Urinary bladder (tissue), 4 donors: Measurements from ENCODE around the gene KANK4. TPM values are rescaled to one million over a fixed set of nuclear protein-coding genes. Genes with fewer than 3 reads are reported as not detected.

Source experiments
- DNase-seq: peaks from one replicate; pipeline ENCODE4 v3.0.0-alpha.2; 2015; ENCODE audit errors: extremely low spot score
- H3K27ac ChIP-seq: one replicate; pipeline ENCODE4 v1.5.1; 2013; ENCODE audit warnings: low read depth, mild to moderate bottlenecking, moderate library complexity
- H3K36me3 ChIP-seq: one replicate; pipeline ENCODE4 v1.6.1; 2013; ENCODE audit warnings: mild to moderate bottlenecking, moderate library complexity; ENCODE audit not compliant: insufficient read depth
- H3K4me1 ChIP-seq: one replicate; pipeline ENCODE4 v1.6.1; 2013; ENCODE audit warnings: mild to moderate bottlenecking, moderate library complexity; ENCODE audit not compliant: insufficient read depth
- H3K4me3 ChIP-seq: one replicate; pipeline ENCODE4 v1.5.1; 2013; ENCODE audit warnings: low read depth, low read length
- WGBS: extraction: QIAGEN DNeasy Blood & Tissue Kit; methylation state at CpG from one replicate; pipeline ENCODE4 v1.1.7; 2013; 5-methylcytosine and 5-hydroxymethylcytosine counted together
- polyA plus RNA-seq: library from polyadenylated mRNA; stranded (reverse); fragments of 200-250 nt; gene quantifications from one replicate; pipeline ENCODE4 v1.2.3, GENCODE V29; 2013
- total RNA-seq: library from RNA; depleted of rRNA; stranded (reverse); fragments of >200 nt; gene quantifications from one replicate; pipeline ENCODE4 v1.2.3, GENCODE V29; 2014
- donor health status: healthy with polysubstance abuse.
- donor health status: healthy.

KANK4 gene
- total and polyA plus RNA-seq, 2 donors = 0.57 to 6.2 TPM

DNA sequence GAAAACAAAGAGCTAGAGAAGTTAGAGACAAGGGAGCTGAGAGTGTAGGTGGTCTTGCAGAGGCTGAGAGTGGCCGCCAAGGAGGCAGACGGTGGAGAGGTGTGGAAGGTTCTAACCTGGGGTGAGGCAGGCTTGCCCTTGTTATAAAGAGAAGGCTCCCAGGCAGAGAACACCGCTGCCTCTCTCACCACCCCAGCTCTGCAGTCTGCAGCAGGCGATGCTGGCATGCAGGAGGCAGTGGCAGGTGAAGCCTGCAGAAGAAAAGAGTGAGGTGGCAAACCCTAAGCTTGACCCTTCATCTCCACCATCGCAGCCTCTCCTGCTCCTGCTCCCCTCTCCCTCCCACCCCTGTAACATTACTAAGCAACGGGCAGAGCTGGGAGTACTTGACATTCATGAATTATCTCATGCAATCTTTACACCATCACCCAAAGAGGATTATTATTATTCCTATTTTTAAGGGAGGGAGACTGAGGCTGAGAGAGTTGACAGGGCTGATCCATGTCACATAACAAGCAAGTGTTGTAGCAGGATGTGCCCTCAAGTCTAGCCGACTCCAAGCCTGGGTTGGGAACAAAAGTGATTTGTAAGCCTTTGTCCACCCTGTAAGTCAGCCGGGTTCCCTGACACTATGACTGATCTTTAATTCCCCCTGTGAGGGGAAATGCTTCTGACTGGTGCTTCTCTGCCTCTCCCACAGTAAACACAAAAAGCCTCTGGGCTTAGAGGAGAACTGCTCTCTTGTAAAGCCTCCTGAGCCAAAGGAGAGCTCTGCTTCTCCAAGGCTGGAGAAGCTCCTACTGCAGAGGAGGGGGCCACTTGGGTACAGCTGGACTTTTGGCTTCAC is 36.1 kb downstream of the KANK4 start:
- 75% methylated on average over 8 of the region's 8 CpGs for WGBS
- H3K36me3 ChIP-seq = no peaks in the 10 kb centered on the region
- no peaks in the 10 kb centered on the region for H3K4me1 ChIP-seq
- H3K4me3 ChIP-seq = no peak overlapping the region
- no peak overlapping the region for H3K27ac ChIP-seq
- DNase-seq = no peak

- H3K36me3 ChIP-seq = no peaks in the 10 kb centered on the region
- no peak overlapping the region for H3K4me3 ChIP-seq
- H3K4me1 ChIP-seq = no peaks in the 10 kb centered on the region
- H3K27ac ChIP-seq = no peak overlapping the region
- DNase-seq = no peak
- WGBS = 96% methylated on average over 4 of the region's 4 CpGs
Observed at GRCh38 chr1:62281922-62282555, 37.2 kb downstream of the KANK4 start.

- Histone ChIP-seq H3K36me3 (no peaks in the 10 kb centered on the region), H3K4me1 (no peaks in the 10 kb centered on the region), H3K27ac (no peak overlapping the region), H3K4me3 (no peak overlapping the region)
- 82% methylated on average over 2 of the region's 2 CpGs for WGBS
- DNase-seq = no peak
Observed at GRCh38 chr1:62280960-62281465, 38.2 kb downstream of the KANK4 start.

DNA sequence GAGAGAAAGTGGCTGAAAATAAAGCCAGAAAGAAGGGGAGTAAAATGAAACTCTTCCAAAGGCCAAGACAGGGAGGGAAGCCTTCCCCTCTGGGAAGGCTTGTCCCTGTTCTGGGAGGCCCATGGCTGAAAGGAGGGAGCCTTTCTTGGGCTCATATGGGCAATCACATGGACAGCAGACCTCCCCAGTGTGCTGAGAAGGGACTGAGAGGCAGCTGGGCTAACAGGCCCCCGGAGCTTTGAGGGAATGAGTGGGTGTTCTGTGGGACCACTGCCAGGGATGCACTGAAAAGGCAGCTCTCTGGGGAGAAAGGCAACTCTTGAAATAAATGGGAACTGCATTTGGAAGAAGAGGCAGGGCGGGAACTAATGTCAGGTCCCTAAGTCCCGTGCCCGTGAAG is 39.1 kb downstream of the KANK4 start:
- no peak overlapping the region for H3K4me3 ChIP-seq
- no peaks in the 10 kb centered on the region for H3K36me3 ChIP-seq
- no peak overlapping the region for H3K27ac ChIP-seq
- H3K4me1 ChIP-seq = no peaks in the 10 kb centered on the region
- no peak for DNase-seq
- WGBS = 71% methylated on average over 4 of the region's 4 CpGs

DNA sequence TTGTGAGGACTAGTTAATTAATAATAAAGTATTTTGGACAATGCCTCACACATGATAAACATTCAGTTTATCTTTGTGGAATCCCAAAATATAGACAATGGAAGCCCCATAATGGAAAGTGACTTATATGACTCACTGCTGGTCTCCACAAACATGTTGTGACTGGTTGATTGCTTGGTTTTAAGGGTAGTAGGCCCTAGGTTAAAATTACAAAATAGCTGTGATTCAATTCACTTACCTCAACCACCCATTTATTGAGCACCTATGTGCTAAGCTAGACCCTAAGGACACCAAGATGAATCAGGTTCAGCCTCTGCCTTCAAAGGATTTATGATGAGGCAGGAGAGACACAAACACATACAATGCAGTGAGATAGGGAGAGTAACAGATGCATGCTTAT is 42.4 kb downstream of the KANK4 start:
- Histone ChIP-seq H3K4me3 (no peak overlapping the region), H3K4me1 (no peaks in the 10 kb centered on the region), H3K36me3 (no peaks in the 10 kb centered on the region), H3K27ac (no peak overlapping the region)
- no peak for DNase-seq

GRCh38 chr1:62274496-62275485 is 44.4 kb downstream of the KANK4 start:
- 75% methylated on average over 14 of the region's 14 CpGs for WGBS
- Histone ChIP-seq H3K36me3 (no peaks in the 10 kb centered on the region), H3K27ac (no peak overlapping the region), H3K4me1 (no peaks in the 10 kb centered on the region), H3K4me3 (no peak overlapping the region)
- no peak for DNase-seq

DNA sequence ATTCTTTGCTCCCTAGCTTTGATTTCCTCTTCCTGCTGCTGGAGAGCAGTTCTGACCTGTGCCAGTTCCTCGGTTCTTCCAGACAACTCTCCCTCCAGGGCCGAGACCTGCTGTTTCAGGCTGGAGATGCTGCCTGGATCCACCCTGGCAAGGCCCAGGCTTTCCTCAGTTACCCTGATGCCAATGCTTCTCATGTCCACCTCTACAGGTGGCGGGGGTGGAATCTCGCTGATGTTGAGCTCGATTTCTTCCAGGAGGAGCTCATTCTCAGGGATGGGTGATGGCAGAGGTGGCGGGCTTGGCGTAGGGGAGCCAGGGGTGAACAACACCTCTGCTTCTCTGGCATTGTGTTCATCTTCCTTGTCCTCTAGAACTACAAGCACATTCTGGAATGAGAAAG is 45.3 kb downstream of the KANK4 start:
- 97% methylated on average over 7 of the region's 7 CpGs for WGBS

GRCh38 chr1:62271948-62272728 is 47.1 kb downstream of the KANK4 start:
- 75% methylated on average over 13 of the region's 13 CpGs for WGBS
- no peak overlapping the region for H3K4me3 ChIP-seq
- no peak for DNase-seq
- H3K4me1 ChIP-seq = no peaks in the 10 kb centered on the region
- no peaks in the 10 kb centered on the region for H3K36me3 ChIP-seq
- no peak overlapping the region for H3K27ac ChIP-seq

More for the DNA sequence above, 45.3 kb downstream of the KANK4 start:
- H3K36me3 ChIP-seq = no peaks in the 10 kb centered on the region
- H3K27ac ChIP-seq = no peak overlapping the region
- DNase-seq = no peak
- H3K4me1 ChIP-seq = no peaks in the 10 kb centered on the region
- H3K4me3 ChIP-seq = no peak overlapping the region

GRCh38 chr1:62271134-62271533 is 48.1 kb downstream of the KANK4 start:
- DNase-seq = no peak
- Histone ChIP-seq H3K36me3 (no peaks in the 10 kb centered on the region), H3K27ac (no peak overlapping the region), H3K4me3 (no peak overlapping the region), H3K4me1 (no peaks in the 10 kb centered on the region)
- WGBS = 55% methylated on average over 7 of the region's 7 CpGs

- DNase-seq = no peak
- Histone ChIP-seq H3K4me1 (no peaks in the 10 kb centered on the region), H3K27ac (no peak overlapping the region), H3K4me3 (no peak overlapping the region), H3K36me3 (no peaks in the 10 kb centered on the region)
- 85% methylated on average over 9 of the region's 9 CpGs for WGBS
Observed at GRCh38 chr1:62269851-62270495, 49.3 kb downstream of the KANK4 start.

GRCh38 chr1:62269439-62269838 is 49.8 kb downstream of the KANK4 start:
- H3K27ac ChIP-seq = no peak overlapping the region
- H3K4me3 ChIP-seq = no peak overlapping the region
- no peaks in the 10 kb centered on the region for H3K36me3 ChIP-seq
- WGBS = 100% methylated on average over 1 of the region's 1 CpG
- no peaks in the 10 kb centered on the region for H3K4me1 ChIP-seq
- no peak for DNase-seq

GRCh38 chr1:62268315-62268714 is 50.9 kb downstream of the KANK4 start:
- DNase-seq = no peak
- Histone ChIP-seq H3K36me3 (no peaks in the 10 kb centered on the region), H3K4me1 (no peaks in the 10 kb centered on the region), H3K4me3 (no peak overlapping the region), H3K27ac (no peak overlapping the region)
- WGBS = 89% methylated on average over 8 of the region's 8 CpGs
